Diencephalon (tissue), 1 donor: ENCODE results near the gene TSPAN15. TPM values are rescaled to one million over a fixed set of nuclear protein-coding genes. Genes with fewer than 3 reads are reported as not detected.

ENCODE experiments used
- total RNA-seq: library from RNA; depleted of rRNA; stranded (reverse); fragments of >200 nt; gene quantifications from one replicate; pipeline ENCODE4 v1.2.3, GENCODE V29; 2014

The TSPAN15 gene
- 10.6 TPM for total RNA-seq

GRCh38 chr10:69451209-69451783 lies at the start of gene TSPAN15:
Gene TSPAN15, plus strand, starts transcription at chr10:69451465. Its CDS starts 130 bp downstream, at chr10:69451595.

GRCh38 chr10:69416695-69417094 lies 34.6 kb upstream of the TSPAN15 start, which contains the start of gene TACR2:
Gene TACR2, minus strand, starts transcription at chr10:69416918. Its CDS starts 595 bp downstream, at chr10:69416323.

Other genes starting within 250 kb of the TSPAN15 start
- 2.1 TPM for gene HKDC1, start 231.1 kb upstream of the TSPAN15 start, total RNA-seq
- 154 TPM for gene HK1, start 173.0 kb upstream of the TSPAN15 start, total RNA-seq
- 1.2 TPM for gene TACR2, start 34.5 kb upstream of the TSPAN15 start, total RNA-seq
- not detected for gene NEUROG3, start 122.0 kb downstream of the TSPAN15 start, total RNA-seq
- gene FAM241B, start 178.8 kb downstream of the TSPAN15 start, total RNA-seq: 33.4 TPM